ENCODE measurements around the gene COTL1. TPM values are rescaled to one million over a fixed set of nuclear protein-coding genes. Genes with fewer than 3 reads are reported as not detected.

The COTL1 gene
- total RNA-seq, 1 donor from 2014 or later = 152 TPM

DNA sequence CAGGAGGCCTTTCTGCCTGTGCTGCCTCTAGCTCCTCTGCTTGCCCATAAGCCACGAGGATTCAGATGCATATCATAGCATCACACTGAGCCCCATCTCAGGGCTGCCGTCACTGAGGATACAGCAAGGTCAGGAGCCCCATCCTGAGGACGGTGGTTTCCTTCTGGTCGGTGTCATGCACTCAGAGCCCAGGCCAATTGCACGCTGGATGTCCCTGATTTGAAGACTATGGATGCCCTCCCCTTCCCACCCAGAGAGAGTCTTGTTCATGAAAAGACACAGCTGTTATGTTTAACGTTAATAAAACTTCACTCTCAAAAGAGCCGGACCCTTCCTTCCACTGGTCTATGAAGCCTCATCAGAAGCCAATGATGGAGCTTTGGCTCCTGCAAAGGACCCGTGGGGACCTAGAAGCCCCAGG lies 19.9 kb downstream of the COTL1 start:
- DNase-seq (ENCODE audit: low read depth in 2 of 2) = no peak

DNA sequence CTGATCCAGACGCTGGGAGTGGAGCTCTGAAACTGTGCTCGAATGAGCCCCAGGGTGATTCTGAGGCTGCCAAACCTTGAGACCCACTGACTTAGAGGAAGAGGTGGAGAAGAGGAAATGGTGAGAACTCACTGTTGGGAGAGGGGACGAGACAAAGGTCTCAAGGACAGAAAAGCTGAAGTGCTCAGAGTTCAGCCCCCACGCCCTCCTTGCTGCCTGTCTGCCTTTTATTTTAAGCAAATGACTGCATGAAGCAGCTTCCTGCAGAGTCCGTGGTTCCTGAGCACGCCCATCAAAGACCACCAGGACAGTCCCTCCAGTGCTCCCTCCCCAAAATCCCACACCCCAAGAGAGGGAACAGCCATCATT lies 20.4 kb downstream of the COTL1 start:
- DNase-seq (ENCODE audit: low read depth in 2 of 2) = no peak

DNA sequence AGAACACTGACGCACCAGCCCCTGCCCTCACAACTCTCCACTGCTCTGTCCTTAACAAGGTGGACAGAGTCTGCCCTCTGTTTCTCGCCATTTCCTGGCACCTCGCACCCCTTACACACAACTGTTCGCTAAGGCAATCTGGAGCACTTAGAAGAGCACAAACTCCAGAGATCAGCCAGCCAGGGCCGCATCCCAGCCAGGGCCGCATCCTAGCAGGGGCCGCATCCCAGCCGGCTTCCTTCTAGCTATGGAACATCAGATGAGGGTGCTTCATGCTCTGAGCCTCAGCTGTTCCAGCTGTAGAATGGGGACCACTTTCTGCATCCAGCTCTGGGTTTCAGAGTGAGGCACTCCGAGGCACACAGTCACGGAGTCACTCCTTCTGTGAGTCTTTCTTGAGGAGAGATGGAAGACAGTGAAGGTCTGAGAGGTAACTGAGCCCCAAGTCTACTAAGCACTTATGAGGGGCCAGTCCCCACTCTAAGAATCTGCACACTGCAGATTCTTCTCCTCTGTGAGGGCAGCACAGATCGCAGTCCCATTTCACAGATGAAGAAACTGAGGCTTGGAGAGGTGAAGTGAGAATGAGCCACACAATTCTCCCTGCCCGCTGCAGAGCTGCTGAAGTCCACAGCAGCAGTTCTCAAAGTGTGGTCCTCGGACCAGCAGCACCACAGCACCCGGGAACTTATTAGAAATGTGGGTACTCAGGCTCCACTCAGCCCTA lies 20.9 kb downstream of the COTL1 start:
- no peak for DNase-seq (ENCODE audit: low read depth in 2 of 2)

DNA sequence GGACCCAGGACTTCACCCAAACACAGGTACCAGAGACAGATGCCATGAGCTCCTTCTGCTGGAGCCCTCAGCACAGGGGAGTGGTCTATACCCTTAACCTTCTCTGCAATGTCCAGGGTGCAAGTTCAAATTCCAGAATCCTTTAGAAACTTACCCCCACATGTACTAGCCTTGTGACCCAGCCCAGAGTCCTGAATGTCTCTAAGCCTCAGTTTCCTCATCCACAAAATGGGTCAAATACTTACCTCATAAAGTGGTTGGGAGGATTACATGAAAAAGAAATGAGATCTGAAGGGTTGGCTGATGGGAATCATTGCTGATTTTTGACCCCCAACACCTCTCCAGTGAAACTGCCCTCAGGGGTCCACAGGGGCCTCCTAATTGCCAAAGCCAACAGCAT lies 21.7 kb downstream of the COTL1 start:
- DNase-seq (ENCODE audit: low read depth in 2 of 2) = no peak

DNA sequence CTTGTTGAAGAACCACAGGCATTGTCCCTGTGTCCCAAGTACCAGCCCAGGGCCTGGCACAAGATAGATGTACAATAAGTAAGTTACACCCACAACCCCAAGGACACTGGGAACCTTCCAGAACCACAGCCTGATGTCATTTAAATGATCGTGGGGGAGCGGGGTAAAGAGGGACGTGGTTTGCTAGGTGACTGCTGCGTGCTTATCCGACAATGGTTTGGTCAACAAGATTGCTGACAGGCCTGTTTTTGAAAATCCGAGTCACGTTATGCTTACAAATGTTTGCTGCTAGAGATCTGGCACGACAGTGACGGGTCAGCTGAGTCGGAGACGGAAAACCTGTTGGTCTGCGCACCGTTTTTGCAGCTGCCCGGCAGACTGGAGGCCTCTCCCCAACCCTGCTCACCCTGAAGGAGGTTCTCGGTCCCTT lies 22.8 kb downstream of the COTL1 start:
- DNase-seq (ENCODE audit: low read depth in 2 of 2) = peak in 1 of 2 donors; percentile 45

DNA sequence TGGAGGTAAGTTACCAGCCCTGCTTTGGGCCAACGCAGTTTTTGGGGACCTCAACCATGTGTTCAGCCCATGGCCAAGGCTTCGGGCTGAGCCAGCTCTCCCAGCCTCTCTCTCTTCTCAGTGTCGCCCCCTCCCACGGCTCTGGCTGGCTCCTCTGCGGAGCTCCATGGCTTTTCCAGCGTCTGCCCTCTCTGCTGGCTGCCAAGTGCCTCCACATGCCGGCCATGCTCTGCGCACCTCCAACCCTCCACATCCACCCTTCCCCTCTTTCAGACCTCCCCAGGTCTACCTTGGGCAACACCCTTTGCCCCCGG lies 23.2 kb downstream of the COTL1 start:
- no peak for DNase-seq (ENCODE audit: low read depth in 2 of 2)

DNA sequence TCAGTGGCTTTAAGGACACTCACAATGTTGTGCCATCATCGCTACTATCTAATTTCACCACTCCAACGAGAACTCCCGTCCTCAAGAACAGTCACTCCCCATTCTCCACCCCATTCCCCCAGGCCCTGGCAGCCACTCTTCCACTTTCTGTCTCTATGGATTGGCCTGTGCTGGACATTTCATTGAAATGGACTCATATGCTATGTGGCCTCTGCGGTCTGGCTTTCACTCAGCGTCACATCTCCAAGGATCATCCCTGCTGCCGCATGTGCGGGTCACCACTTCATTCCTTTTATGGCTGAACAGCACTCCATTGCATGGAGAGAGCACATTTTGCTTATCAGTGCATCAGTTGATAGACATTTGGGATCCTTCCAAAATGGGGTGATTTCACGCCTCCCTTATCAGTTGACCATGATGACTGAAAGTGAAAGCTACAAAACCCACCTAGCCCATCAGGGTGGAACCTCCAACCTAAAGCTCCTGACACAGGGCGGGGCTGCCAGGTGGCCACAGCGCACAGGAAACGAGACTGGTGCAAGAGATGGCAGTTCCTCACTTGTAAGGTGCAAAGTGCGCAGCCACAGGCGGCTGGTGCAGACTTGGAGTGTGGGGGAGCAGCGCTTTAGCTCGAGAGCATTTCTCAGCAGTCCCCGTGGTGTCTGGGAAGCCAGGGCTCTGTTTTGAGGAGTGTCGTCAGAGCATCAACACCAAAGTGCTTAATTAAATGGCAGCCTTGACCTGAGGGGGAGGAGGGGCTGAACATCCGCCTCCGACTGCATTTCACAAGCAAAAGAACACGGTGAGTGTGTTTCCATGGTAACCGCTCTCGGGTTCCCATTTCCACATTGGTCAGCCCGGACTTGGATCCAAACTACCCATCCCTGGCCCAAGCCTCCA lies 23.8 kb downstream of the COTL1 start:
- DNase-seq (ENCODE audit: low read depth in 2 of 2) = no peak

DNA sequence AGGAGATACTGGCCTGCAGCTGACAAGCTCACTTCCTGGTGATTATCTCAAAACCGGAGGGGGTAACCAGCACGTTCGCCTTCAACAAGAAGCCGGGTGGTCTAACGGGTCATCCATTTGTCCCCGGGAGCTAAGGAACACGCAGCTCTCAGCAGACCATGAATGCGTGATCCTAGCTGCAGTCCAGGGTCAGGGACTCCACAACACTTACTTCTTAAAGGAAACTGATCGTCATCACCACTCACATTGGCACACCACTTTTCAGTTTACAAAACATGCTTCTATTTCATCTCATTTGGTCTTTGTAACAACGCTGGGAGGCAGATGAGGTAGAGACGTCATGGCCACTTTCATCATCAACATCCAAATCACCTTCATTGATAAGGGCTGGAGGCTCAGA lies 25.2 kb downstream of the COTL1 start:
- DNase-seq (ENCODE audit: low read depth in 2 of 2) = no peak

DNA sequence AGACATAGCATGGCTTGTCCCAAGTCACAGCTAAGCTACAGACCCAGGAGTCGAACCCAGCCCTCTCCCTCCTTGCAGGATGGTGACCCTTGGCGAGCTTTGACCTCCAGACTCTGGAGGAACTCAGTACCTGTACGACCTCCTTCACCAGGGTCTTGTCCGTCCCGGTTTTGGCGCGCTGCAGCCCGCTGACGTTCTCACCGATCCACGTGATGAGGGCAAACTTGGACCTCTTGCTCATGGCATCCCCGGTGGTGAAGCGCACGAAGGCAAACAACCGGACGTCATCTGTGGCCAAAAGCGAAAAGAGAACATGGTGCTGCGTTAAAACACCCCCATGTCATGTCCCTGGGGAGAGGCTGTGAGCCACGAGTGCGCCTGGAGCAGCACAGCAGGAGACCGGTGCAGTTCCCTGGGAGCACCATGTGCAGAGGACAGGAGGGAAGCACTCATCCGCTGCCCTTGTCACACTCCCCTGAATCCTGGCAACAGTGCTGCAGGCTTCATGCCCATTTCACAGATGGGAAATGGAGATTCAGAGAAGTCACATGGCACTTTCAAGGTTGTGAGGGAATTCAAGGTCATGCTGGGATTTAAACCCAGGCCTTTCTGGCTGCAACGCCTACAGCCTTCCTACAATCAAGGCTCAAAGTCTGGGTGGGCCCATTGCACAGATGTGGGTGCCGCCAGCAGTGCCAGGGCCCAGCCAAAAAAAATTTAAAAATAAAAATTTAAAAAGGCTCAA lies 27.7 kb downstream of the COTL1 start:
- no peak for DNase-seq (ENCODE audit: low read depth in 2 of 2)

DNA sequence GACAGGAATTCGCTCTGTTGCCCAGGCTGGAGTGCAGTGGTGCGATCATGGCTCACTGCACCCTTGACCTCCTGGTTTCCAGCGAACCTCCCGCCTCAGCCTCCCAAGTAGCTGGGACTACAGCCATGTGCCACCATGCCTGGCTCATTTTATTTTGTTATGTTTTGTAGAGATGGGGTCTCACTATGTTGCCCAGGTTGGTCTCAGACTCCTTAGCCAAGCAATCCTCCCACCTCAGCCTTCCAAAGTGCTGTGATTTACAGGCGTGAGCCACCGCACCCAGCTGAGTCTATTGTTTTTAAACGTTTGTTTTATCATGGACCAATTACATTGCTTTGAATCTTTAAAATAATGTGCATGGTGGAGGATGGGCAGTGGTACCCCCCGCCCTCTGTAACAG lies 28.9 kb downstream of the COTL1 start:
- no peak for DNase-seq (ENCODE audit: low read depth in 2 of 2)

DNA sequence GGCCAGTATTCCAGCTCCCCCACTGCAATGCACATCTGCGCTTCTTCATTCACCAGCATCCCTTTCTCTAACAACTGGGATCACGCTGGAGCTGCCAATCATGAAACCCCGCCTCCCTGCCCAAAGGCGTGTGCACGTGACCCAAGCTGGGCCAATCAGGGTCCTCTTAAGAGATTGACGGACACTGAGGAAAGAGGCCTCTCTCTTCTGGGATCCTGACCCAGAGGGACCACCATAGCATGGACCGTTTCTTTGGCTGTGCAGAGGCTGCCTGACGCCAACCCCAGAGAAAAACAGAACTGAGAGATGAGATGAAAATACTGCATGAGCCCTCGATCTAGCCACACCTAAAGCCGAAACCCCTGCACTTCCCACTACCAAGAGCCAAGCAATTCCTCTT lies 32.0 kb downstream of the COTL1 start:
- DNase-seq (ENCODE audit: low read depth in 2 of 2) = peak in 1 of 2 donors; percentile 12

DNA sequence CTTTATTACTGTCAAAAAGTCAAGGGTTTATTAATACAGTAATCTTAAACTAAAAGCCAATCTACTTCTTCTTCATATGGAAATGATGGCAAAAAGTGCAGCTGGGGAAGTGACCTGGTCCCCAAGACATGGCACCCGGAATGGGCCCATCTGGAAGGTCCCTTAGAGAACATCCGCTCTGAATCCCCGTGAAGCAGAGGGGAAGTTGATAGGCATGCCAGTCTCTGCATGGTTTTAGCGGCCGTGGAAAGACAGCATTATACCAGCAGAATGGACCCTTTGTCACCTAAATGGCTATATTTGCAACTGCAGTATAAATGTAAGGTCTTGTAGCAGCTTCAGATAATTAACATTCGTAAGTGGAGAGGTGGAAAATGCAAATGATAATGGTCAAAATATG lies 32.4 kb downstream of the COTL1 start:
- DNase-seq (ENCODE audit: low read depth in 2 of 2) = no peak

DNA sequence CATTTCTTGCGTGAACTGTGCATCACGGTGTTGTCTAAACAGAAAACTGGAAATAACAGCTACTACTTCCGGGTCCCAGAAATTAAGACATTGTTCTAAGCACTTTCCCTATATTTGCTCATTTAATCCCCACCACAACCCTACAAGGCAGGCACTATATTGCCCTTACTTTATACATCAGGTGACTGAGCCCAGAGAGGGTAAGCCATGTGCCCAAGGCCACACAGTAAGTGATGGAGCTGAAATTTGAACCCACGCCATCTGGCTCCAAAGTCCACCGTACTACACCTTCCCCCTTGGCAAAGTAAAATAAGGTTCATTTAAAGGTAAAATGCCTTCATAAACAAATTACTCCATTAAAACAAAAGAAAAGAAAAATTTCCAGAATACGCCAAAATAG lies 33.2 kb downstream of the COTL1 start:
- DNase-seq (ENCODE audit: low read depth in 2 of 2) = no peak

DNA sequence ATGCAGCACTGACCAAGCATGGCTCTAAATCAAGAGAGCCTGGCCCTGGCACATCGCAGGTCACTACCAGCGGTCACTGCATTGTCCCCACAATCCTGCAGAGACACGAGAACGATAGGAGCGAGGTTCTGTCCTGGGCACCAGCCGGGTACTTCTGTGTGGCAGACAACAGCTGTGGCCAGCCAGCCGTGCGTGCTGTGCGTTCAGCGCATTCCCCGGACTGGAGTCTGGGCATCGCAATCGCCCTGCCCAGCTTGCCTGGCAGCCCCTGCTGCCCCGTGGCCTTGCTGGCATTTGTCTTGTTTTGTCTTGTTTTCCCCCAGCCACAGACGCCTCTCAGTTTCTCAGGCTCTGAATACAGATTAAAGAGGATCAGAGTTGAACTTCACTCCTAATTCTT lies 33.9 kb downstream of the COTL1 start:
- DNase-seq (ENCODE audit: low read depth in 2 of 2) = no peak

DNA sequence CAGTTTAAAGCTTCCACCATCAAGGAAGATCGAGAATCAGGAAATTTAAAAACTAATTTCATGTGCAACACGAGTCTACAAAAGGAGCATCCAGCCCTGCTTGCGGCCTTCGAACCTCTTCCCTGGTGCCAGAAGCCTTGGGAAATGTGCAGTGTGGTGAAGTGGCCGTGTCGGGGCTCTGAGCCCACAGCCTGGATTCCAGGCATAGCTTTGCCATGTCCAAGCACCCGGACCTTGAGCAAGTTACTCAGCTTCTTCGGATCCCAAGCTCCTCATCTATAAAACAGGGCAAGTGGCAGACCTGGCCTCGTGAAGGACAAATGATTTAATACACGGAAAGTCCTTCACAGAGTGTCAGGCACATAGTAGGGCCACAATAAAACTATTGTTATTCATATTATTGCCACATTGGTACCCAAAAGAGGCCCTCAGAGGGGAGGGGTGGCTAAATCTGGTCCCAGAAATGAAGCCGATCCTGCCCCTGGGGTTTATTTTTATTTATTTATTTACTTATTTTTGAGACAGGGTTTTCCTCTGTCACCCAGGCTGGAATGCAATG lies 34.8 kb downstream of the COTL1 start:
- no peak for DNase-seq (ENCODE audit: low read depth in 2 of 2)

DNA sequence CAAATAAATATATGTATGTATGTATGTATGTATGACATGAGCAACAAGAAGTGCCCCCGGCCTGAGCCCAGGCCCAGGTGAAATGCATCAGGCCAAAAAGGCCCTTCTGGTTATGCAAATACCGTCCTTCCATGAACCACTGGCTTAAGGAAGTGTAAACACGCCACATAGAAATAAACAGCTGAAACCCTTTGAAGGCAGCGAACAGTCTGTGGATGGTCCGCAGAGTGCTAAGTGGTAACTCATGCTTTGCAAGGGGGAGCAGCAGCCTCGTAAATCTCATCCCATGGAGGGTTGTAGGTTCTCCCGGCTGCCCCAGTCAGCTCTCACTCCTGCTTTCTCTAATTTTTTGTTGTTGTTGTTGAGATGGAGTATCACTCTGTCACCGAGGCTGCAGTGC lies 36.7 kb downstream of the COTL1 start:
- no peak for DNase-seq (ENCODE audit: low read depth in 2 of 2)

DNA sequence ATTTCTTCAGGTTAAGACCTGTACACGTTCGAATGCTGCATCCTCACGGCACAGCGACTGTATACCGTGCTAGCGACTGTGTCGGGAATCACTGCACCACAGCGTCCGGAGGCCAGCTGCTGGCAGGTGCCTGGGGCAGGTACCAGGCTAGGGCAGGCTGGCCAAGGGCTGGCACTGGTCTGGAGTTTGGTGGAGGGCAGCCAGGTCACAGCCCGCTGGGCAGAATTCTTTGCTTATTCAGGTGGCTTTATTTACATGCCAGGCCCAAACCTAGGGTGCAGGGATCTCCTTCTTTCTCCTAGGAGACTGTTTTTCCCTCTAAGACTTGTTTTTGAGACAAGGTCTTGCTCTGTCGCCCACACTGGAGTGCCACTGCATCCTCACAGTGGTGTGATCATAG lies 37.9 kb downstream of the COTL1 start:
- no peak for DNase-seq (ENCODE audit: low read depth in 2 of 2)

DNA sequence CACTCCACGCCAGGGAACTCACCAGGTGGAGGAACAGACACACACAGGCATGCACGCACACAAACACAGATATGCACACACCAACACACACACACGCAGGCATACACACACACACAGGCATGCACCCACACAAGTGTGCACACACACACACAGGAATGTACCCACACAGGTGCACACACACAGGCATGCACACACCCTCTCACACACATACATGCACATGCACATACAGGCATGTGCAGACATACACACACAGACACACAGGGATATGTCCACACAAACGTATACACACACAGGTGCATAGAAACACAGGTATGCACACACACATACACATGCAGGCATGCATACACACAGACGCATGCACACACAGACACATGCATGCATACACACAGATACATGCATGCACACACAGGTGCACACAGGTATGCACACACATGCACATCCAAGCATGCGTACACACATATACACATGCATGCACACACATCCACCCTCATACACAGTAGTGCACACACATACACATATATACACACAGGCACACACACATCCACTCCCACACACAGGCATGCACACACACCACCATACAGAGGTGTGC lies 39.2 kb downstream of the COTL1 start:
- no peak for DNase-seq (ENCODE audit: low read depth in 2 of 2)

DNA sequence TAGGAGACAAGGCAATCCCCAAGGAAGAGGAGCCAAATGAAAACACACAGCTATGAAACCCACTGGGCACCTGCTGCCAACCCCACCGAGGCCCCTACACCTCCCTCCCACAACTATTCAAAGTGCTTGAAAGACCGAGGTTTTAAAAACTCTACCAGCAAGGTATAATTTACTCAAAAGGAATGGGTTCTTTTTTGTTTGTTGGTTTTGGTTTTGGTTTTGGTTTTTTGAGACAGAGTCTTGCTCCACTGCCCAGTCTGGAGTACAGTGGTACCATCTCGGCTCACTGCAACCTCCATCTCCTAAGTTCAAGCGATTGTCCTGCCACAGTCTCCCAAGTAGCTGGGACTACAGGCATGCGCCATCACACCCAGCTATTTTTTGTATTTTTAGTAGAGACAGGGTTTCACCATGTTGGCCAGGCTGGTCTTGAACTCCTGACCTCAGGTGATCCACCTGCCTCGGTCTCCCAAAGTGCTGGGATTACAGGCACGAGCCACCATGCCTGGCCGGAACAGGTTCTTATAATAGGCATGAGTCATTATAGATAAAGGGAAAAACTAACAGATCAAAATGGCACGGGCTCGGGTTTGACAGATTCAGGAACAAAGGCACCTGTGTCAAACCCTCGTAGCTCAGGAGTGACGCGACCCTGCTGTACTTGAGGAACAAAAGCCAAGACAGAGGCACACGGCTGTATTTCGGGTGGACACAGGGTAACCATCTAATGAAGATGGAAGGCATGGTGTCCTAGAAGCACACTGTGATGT lies 40.7 kb downstream of the COTL1 start:
- no peak for DNase-seq (ENCODE audit: low read depth in 2 of 2)

DNA sequence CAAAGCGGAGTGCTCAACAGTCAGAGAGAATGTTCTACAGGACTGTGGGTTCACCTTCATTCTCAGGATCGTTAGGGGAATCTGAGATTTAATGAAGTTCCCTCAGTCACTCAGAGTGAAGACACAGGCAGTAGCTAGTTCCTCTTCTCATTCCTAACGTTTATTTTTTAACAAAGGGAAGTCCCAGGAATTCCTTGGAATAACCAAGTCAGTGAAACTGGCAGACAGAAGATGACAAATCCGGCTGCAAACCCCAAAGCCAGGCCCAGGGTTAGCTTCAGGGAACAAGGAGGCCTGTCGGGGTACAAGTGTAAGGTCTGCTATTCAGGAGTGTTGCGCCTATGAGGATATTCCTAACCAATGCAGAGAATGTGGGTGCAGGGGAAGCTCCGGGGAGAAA lies 42.0 kb downstream of the COTL1 start:
- DNase-seq (ENCODE audit: low read depth in 2 of 2) = no peak

DNA sequence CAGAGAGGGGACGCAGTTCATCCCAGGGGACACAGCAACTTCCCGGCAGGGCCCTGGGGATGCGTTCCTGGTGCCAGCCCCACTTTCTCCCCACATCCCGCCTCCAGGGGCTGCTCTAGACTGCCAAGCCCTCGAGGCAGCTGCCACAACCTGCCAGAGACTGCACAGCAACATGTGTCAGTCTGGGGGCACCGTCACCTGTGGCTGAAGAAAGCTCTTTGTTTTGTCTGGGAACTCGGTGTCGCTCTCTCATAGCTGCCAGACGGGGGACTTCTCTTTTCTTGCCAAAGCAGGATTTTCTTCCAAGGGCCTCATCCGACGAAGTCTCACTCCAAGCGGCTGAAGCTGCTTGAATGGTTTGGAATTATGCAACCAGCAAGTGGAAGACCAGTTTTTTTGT lies 43.7 kb downstream of the COTL1 start:
- DNase-seq (ENCODE audit: low read depth in 2 of 2) = no peak
